ENCODE measurements around the gene ATP2A1. TPM values are rescaled to one million over a fixed set of nuclear protein-coding genes. Genes with fewer than 3 reads are reported as not detected.

The ATP2A1 gene
- total RNA-seq, 4 donors from 2014 or later = 0.32 to 0.44 (median 0.37) TPM

- TF ChIP-seq CTCF (IDR thresholded peaks at IDR 0.05) = no peak
- DNase-seq (ENCODE audit: low spot score) (no peak), ATAC-seq (ENCODE audit: low FRiP score) (no peak)
These were observed 17.3 kb downstream of the ATP2A1 start for GRCh38 chr16:28895609-28896008.

- DNase-seq (ENCODE audit: low spot score) = no peak
- ATAC-seq (ENCODE audit: low FRiP score) = no peak
- TF ChIP-seq CTCF (IDR thresholded peaks at IDR 0.05) = no peak
These were observed 19.5 kb downstream of the ATP2A1 start for GRCh38 chr16:28897826-28898225.

- DNase-seq (ENCODE audit: low spot score) (no peak), ATAC-seq (ENCODE audit: low FRiP score) (no peak)
- TF ChIP-seq CTCF (IDR thresholded peaks at IDR 0.05) = no peak
These were observed 20.0 kb downstream of the ATP2A1 start for GRCh38 chr16:28898266-28898665.

- DNase-seq (ENCODE audit: low spot score) = no peak
- no peak for ATAC-seq (ENCODE audit: low FRiP score)
- TF ChIP-seq CTCF (IDR thresholded peaks at IDR 0.05) = no peak
These were observed 20.7 kb downstream of the ATP2A1 start for GRCh38 chr16:28898942-28899341.

GRCh38 chr16:28899882-28900590 is 21.7 kb downstream of the ATP2A1 start:
- ATAC-seq (ENCODE audit: low FRiP score) (no peak), DNase-seq (ENCODE audit: low spot score) (no peak)
- no peak for TF ChIP-seq CTCF (IDR thresholded peaks at IDR 0.05)

GRCh38 chr16:28900601-28901000 is 22.3 kb downstream of the ATP2A1 start:
- no peak for TF ChIP-seq CTCF (IDR thresholded peaks at IDR 0.05)
- no peak for ATAC-seq (ENCODE audit: low FRiP score)

GRCh38 chr16:28901862-28902261 is 23.6 kb downstream of the ATP2A1 start:
- DNase-seq (ENCODE audit: low spot score) (no peak), ATAC-seq (ENCODE audit: low FRiP score) (no peak)

More at GRCh38 chr16:28900601-28901000, 22.3 kb downstream of the ATP2A1 start:
- no peak for DNase-seq (ENCODE audit: low spot score)

More at GRCh38 chr16:28901862-28902261, 23.6 kb downstream of the ATP2A1 start:
- no peak for TF ChIP-seq CTCF (IDR thresholded peaks at IDR 0.05)
